NT2/D1 (cell line): Measurements from ENCODE around the gene MCF2L.
"Not testable (repeated sequence)": the region's sequence is repeated elsewhere in the genome, so short reads cannot be mapped to it uniquely, and the experiment has no call there.

ENCODE experiments used
- DNase-seq: peaks from one replicate; pipeline ENCODE4 v3.0.0-alpha.2; 2011; ENCODE audit warnings: low read depth, low spot score
- H3K27me3 ChIP-seq: 2 replicates; pipeline ENCODE4 v1.6.0; 2011; ENCODE audit warnings: mild to moderate bottlenecking; ENCODE audit not compliant: insufficient read length, insufficient read depth
- H3K36me3 ChIP-seq: 2 replicates; pipeline ENCODE4 v1.6.1; 2011; ENCODE audit warnings: mild to moderate bottlenecking, low read length, mixed read lengths; ENCODE audit not compliant: insufficient read depth, insufficient read length
- H3K4me1 ChIP-seq: 2 replicates; pipeline ENCODE4 v1.5.1; 2011; ENCODE audit not compliant: insufficient read depth, insufficient read length
- H3K4me3 ChIP-seq: 2 replicates; pipeline ENCODE4 v1.5.1; 2011; ENCODE audit warnings: low read depth; ENCODE audit not compliant: insufficient read length
- H3K9ac ChIP-seq: 2 replicates; pipeline ENCODE4 v1.6.0; 2011; ENCODE audit warnings: low read depth; ENCODE audit not compliant: insufficient read length
- H3K9me3 ChIP-seq: 2 replicates; pipeline ENCODE4 v1.5.1; 2011; ENCODE audit warnings: mild to moderate bottlenecking, low read length; ENCODE audit not compliant: insufficient read depth
- SUZ12 ChIP-seq: IDR thresholded peaks from 2 replicates; pipeline ENCODE4 v1.6.1; 2011; ENCODE audit not compliant: insufficient read length, insufficient read depth; ENCODE audit errors: extremely low read depth
- YY1 ChIP-seq: IDR thresholded peaks from 2 replicates; pipeline ENCODE4 v1.6.1; 2011; ENCODE audit not compliant: insufficient read length, insufficient read depth
- ZNF274 ChIP-seq: IDR thresholded peaks from 2 replicates; pipeline ENCODE4 v1.6.1; 2011; ENCODE audit warnings: mild to moderate bottlenecking, low read depth, low read length

MCF2L gene

GRCh38 chr13:113110852-113111315 lies 141.9 kb downstream of the MCF2L start:
- no peak overlapping the region for H3K4me3 ChIP-seq
- TF ChIP-seq ZNF274 (no peak), YY1 (no peak), SUZ12 (no peak)
- H3K27me3 ChIP-seq, result no peaks in the 10 kb centered on the region
- no peaks in the 10 kb centered on the region for H3K36me3 ChIP-seq
- H3K9me3 ChIP-seq, result no peaks in the 10 kb centered on the region; the same call in 1 of the 2 replicates
- H3K9ac ChIP-seq, result no peak overlapping the region
- no peak for DNase-seq
- no peaks in the 10 kb centered on the region for H3K4me1 ChIP-seq

GRCh38 chr13:113111821-113112220 lies 142.8 kb downstream of the MCF2L start:
- H3K4me3 ChIP-seq, H3K4me1 ChIP-seq, DNase-seq: not testable (repeated sequence)

GRCh38 chr13:113112475-113112874 lies 143.5 kb downstream of the MCF2L start:
- not testable (repeated sequence) for DNase-seq, H3K27me3 ChIP-seq, H3K9ac ChIP-seq, H3K4me1 ChIP-seq, H3K36me3 ChIP-seq, H3K9me3 ChIP-seq, H3K4me3 ChIP-seq

More at GRCh38 chr13:113111821-113112220, 142.8 kb downstream of the MCF2L start:
- not testable (repeated sequence) for H3K9me3 ChIP-seq, H3K9ac ChIP-seq, H3K27me3 ChIP-seq, H3K36me3 ChIP-seq

GRCh38 chr13:113112893-113113845 lies 144.2 kb downstream of the MCF2L start:
- H3K9ac ChIP-seq, result no peak overlapping the region
- H3K27me3 ChIP-seq, result no peaks in the 10 kb centered on the region
- DNase-seq, result no peak
- TF ChIP-seq ZNF274, result no peak
- TF ChIP-seq SUZ12, result no peak
- no peak for TF ChIP-seq YY1
- H3K9me3 ChIP-seq, result no peaks in the 10 kb centered on the region; the same call in 1 of the 2 replicates
- H3K36me3 ChIP-seq, result no peaks in the 10 kb centered on the region
- no peak overlapping the region for H3K4me3 ChIP-seq
- no peaks in the 10 kb centered on the region for H3K4me1 ChIP-seq

GRCh38 chr13:113113846-113114271 lies 144.8 kb downstream of the MCF2L start:
- Histone ChIP-seq H3K36me3 (no peaks in the 10 kb centered on the region), H3K27me3 (no peaks in the 10 kb centered on the region)

GRCh38 chr13:113114511-113115362 lies 145.7 kb downstream of the MCF2L start:
- Histone ChIP-seq H3K4me3 (no peak overlapping the region), H3K27me3 (no peaks in the 10 kb centered on the region), H3K9me3 (no peaks in the 10 kb centered on the region; the same call in 1 of the 2 replicates), H3K9ac (no peak overlapping the region), H3K4me1 (no peaks in the 10 kb centered on the region), H3K36me3 (no peaks in the 10 kb centered on the region)
- TF ChIP-seq YY1 (no peak), SUZ12 (no peak), ZNF274 (no peak)
- DNase-seq, result no peak

More at GRCh38 chr13:113113846-113114271, 144.8 kb downstream of the MCF2L start:
- H3K4me1 ChIP-seq, result no peaks in the 10 kb centered on the region
- H3K4me3 ChIP-seq, result no peak overlapping the region
- H3K9me3 ChIP-seq, result no peaks in the 10 kb centered on the region; the same call in 1 of the 2 replicates
- TF ChIP-seq YY1, result no peak
- no peak for DNase-seq
- H3K9ac ChIP-seq, result no peak overlapping the region

- no peak for DNase-seq
- Histone ChIP-seq H3K9ac (no peak overlapping the region), H3K36me3 (no peaks in the 10 kb centered on the region), H3K4me1 (no peaks in the 10 kb centered on the region), H3K4me3 (no peak overlapping the region), H3K9me3 (no peaks in the 10 kb centered on the region; the same call in 1 of the 2 replicates), H3K27me3 (no peaks in the 10 kb centered on the region)
- TF ChIP-seq YY1 (no peak), SUZ12 (no peak), ZNF274 (no peak)
Measured at GRCh38 chr13:113115363-113116205, 146.6 kb downstream of the MCF2L start.
